Renal cortical epithelial cell (primary cell): ENCODE measurements around the gene BICD1. TPM values are rescaled to one million over a fixed set of nuclear protein-coding genes. Genes with fewer than 3 reads are reported as not detected.

Experiments used
- DNase-seq: peaks from one replicate; pipeline ENCODE4 v3.0.0-alpha.2; 2011; ENCODE audit warnings: low read depth
- total RNA-seq: library from RNA; depleted of rRNA; stranded (reverse); fragments of >200 nt; gene quantifications from 2 replicates; pipeline ENCODE4 v1.2.3, GENCODE V29; 2014

BICD1 gene
- total RNA-seq, 1 donor from 2014 or later = 64.0 TPM

- DNase-seq = no peak
These were observed 237.4 kb downstream of the BICD1 start for GRCh38 chr12:32344047-32344446.

DNA sequence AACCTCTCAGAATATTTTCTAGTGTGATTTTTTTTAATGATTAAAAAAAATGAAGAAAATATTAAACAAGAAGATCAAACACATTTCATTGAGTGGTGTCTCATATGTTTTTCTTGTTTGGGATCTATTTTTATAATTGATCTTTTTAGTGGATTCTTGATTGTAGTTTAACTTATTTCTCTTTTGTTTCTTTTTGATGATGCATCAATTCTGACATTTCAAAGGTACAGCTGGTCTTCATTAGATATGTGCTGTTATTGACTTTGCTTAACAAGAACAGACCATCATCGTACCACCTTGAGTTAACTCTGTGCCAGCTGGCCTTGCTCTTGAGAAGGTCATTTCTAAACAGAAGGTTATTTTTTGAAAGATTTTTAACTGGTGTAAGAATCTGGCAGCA lies 246.9 kb downstream of the BICD1 start:
- no peak for DNase-seq

- no peak for DNase-seq
These were observed 251.1 kb downstream of the BICD1 start for GRCh38 chr12:32357601-32358249.

DNA sequence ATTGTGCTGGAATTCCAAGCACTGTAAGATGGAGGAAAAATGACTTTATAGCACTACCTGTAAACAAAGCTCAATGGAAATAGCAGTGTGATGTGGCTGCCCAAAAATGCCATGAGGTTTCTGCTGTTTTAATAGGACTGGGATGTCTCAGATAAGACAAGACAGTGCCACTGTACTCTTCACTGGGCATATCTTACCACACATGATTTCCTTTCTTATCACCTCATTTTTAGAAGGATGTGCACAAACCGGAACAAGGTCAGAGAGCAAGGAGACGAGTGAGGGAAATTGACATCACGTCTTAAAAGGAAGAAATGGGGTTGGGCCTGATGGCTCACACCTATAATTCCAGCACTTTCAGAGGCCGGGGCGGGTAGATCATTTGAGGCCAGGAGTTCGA lies 254.3 kb downstream of the BICD1 start:
- DNase-seq = no peak

GRCh38 chr12:32362892-32363291 lies 256.2 kb downstream of the BICD1 start:
- no peak for DNase-seq

DNA sequence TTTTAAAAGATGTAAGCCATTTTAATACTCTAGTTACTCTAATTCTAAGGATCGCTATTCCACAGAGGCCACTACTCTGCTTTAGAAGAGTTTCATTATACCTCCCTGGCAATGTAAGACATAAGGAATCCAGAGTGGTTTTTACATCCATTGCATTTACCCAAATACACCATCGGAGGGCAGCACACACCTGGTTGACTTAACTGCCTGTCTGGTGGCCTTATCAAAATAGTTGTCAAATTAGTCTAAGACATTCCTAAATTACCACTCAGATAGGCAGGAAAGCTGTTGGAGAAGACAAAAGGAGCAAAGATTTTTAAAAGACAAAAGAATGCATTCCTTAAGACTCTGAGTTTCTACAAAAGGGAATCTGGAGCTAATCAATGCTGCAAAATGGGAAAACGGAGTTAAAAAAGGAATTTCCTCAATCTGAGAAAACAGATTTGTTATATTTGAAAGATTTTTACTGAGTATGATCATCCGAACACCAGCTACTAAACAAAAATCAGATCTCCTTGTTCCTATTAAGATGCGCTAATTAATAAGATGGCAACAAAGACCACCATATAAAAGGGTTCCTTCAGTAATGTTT lies 258.9 kb downstream of the BICD1 start:
- peak; percentile 77 for DNase-seq

- DNase-seq = peak; percentile 74
These were observed 260.1 kb downstream of the BICD1 start for GRCh38 chr12:32366714-32367113.

- peak; percentile 29 for DNase-seq
These were observed 260.7 kb downstream of the BICD1 start for GRCh38 chr12:32367381-32367780.

DNA sequence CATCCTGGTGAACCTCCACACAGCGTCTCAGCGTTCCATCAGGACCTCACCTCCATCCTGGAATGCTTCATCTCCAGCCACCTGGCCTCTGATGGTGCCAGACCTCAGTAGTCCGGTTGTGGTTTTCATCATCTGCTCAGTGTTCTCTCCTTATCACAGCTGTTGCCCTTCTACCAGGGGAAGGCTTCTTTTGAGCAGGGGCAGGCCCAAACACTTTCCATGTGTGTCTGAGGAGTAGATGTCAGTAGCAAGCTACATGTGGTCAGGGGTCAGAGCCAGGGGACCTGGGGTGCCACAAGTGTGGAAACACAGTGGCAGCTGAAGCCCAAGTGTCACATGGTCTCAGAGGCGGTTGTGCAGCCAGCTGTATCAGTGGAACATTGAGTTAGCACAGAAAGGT lies 262.6 kb downstream of the BICD1 start:
- no peak for DNase-seq

DNA sequence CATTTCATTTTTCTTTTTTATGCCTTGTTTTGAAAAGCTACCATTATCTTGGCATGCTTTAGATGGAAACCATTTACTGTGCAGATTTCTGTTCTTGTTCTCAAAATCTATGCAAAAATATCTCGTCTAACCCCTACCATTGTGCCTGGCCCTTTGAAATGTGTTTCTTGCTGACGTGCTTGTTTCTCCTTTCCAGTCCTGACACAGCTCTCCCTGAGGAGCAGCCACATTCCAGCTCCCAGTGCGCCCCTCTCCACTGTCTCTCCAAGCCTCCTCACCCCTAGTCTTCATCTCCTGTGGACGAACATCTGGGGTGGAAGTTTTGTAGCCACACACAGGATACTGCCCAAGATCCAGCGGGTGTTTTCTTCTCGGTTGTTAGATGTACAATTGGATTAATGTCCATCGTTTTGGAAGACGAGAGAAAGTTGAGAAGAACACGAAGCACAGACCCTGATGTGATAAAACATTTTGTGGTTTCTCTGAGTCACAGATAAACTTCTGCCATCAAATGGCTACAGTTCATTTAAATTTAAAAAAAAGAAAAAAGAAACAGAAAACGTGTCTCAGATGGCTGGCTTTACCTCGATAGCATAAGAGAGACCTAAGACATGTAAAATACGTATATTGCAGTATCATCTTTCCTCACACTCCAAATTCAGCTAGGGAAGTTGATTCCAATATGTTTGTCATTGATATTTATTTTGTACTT lies 270.9 kb downstream of the BICD1 start:
- DNase-seq = no peak

GRCh38 chr12:32379213-32379612 lies 272.6 kb downstream of the BICD1 start:
- DNase-seq = no peak

DNA sequence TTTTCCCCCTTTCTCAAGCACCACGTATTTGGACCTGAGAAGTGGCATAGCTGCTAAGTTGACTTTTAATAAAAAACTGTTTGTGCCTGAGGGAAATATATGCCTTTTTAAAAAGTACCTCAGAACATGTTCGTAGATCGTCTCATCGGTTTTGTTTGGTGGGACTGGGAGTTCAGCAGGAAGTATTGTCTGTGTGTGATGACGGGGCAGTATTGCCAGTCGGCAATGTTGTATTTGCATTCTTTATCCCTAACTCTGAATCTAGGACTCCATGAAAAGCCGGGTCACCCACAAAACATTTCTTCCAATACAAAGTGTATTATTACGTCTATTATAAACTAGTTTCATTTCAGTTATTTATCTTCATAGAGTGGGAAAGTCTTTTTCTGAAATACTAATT lies 273.0 kb downstream of the BICD1 start:
- no peak for DNase-seq

DNA sequence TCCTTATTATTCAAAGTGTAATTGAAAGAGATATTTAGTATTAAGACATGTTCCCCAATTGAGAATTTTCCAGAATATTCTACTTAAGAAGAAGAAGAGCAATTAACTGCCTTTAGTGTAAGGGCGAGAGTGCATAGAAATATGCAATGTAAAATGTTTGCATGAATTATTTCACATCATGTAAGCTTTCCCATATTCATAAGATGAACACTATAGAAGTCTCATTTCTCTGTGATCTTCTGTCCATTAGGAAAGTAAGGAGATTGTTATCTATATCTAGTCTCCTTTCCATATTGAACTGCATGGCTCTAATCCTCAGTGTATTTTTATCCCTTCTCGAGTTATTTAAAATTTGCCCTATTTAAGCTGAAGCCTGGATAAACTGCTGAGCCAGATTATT lies 275.6 kb downstream of the BICD1 start:
- no peak for DNase-seq

DNA sequence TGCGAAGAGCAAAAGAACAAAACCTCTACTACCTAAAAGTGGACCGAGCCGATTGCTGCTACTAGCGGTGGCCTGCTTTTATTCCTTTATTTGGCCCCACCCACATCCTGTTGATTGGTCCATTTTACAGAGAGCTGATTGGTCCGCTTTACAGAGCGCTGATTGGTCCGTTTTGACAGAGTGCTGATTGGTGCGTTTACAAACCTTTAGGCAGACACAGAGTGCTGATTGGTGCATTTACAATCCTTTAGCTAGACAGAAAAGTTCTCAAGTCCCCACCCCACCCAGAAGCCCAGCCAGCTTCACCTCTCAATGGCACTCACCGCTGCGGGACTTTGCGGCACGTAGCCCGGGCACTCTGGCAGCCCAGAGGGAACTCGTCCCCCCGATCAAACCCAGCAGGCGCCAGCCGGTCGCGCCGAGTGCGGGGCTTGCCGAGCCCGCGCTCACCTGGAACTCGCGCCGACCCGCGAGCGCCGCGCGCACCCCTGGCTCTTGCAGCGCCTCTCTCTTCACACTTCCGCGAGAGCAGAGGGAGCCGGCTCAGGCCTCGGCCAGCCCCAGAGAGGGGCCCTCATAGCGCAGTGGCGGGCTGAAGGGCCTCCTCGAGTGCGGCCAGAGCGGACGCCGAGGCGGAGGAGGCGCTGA lies 284.0 kb downstream of the BICD1 start:
- DNase-seq = peak; percentile 41

GRCh38 chr12:32395026-32395425 lies 288.4 kb downstream of the BICD1 start:
- no peak for DNase-seq

- no peak for DNase-seq
These were observed 291.0 kb downstream of the BICD1 start for GRCh38 chr12:32397696-32398095.

GRCh38 chr12:32398181-32398580 lies 291.5 kb downstream of the BICD1 start:
- DNase-seq = no peak

- no peak for DNase-seq
These were observed 292.2 kb downstream of the BICD1 start for GRCh38 chr12:32398816-32399369.

DNA sequence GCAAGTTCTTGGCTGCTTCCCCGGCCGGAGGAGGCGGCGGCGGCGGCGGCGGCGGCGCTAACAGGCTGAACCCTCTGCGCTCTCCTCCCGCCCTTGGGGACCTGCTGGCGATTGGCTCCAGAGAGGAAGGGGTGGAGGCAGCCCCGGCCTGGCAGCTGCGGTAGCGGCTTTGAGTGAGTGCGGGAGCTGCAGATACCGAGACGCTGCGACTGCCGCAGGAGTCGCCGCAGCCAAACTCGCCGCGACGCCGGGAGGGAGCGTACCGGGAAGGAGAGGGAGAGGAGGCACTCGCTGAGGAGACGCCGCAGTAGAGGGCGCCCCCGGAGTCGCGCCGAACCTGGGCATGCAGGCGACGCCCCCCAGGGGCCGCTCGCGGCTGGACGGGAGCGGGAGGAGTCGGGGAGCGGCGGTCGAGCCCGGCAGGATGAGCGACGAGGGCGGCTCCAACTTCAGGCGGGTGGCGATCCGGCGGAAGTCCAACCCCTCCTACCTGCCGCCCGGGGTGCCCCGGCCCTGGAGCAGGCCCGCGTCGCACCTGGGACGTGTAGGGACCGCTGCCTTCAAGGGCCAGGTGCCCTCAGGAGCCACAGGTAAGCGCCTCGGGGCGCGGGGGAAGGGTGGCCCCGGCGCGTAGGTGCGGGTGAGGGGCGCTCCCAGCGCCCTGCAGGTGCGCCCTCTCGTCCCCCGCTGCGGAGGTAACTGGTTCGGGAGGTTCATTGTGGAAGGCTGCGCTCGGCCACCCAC lies 292.9 kb downstream of the BICD1 start, which contains the start of gene FGD4:
Gene FGD4, plus strand, starts transcription at position 189 of the 744 bp plus-strand sequence.
- peak; percentile 72 for DNase-seq

GRCh38 chr12:32400114-32400672 lies 293.5 kb downstream of the BICD1 start:
- DNase-seq = peak; percentile 47

DNA sequence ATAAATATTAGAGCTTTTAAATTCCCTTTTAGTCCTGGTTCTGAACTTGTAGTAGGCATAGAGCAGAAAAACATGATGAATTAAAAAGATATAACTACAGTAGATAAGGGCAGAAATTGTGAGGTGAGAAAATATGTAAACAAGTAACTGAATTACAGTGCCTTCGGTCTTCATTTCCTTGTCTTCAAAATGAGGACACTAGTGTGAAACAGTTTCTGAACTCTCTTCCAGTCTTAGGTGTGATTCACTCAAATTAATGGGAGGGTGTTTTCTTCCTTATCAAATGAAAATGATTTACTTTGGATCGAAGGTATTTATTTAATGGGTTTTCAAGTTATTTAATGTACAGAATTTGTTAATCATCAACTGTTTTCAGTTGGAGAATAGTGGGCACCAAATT lies 294.2 kb downstream of the BICD1 start:
- peak; percentile 57 for DNase-seq
